ENCODE measurements around the gene BRINP3. TPM values are rescaled to one million over a fixed set of nuclear protein-coding genes. Genes with fewer than 3 reads are reported as not detected.

BRINP3 gene
- total RNA-seq, 1 donor = not detected

GRCh38 chr1:190196020-190196419, 281.6 kb downstream of the BRINP3 start:
- Histone ChIP-seq H3K27ac (ENCODE audit: low read depth, low read length) (no peak overlapping the region), H2AFZ (ENCODE audit: low read length) (no peak overlapping the region), H3K4me1 (ENCODE audit: insufficient read depth, low read length) (no peaks in the 10 kb centered on the region), H3K9me3 (ENCODE audit: low read depth, low read length) (peaks cover 2% of the 10 kb centered on the region), H4K20me1 (ENCODE audit: insufficient read depth, low read length) (no peaks in the 10 kb centered on the region), H3K79me2 (ENCODE audit: insufficient read depth, low read length) (no peaks in the 10 kb centered on the region), H3K4me3 (ENCODE audit: insufficient read depth, low read length) (no peak overlapping the region), H3K4me2 (ENCODE audit: insufficient read depth, low read length) (no peak overlapping the region), H3K27me3 (ENCODE audit: insufficient read depth, low read length) (no peaks in the 10 kb centered on the region), H3K36me3 (ENCODE audit: insufficient read depth, low read length) (no peaks in the 10 kb centered on the region)
- no peak for DNase-seq (ENCODE audit: insufficient read length, low spot score, missing footprints)
- TF ChIP-seq CTCF (IDR thresholded peaks at IDR 0.05; ENCODE audit: extremely low read depth, low read depth, low read length) = no peak

- Histone ChIP-seq H3K27me3 (ENCODE audit: insufficient read depth, low read length) (no peaks in the 10 kb centered on the region), H3K4me1 (ENCODE audit: insufficient read depth, low read length) (no peaks in the 10 kb centered on the region), H3K9me3 (ENCODE audit: low read depth, low read length) (peaks cover 2% of the 10 kb centered on the region), H3K4me3 (ENCODE audit: insufficient read depth, low read length) (no peak overlapping the region), H2AFZ (ENCODE audit: low read length) (no peak overlapping the region), H3K79me2 (ENCODE audit: insufficient read depth, low read length) (no peaks in the 10 kb centered on the region), H3K27ac (ENCODE audit: low read depth, low read length) (no peak overlapping the region), H3K36me3 (ENCODE audit: insufficient read depth, low read length) (no peaks in the 10 kb centered on the region), H3K4me2 (ENCODE audit: insufficient read depth, low read length) (no peak overlapping the region), H4K20me1 (ENCODE audit: insufficient read depth, low read length) (no peaks in the 10 kb centered on the region)
- TF ChIP-seq CTCF (IDR thresholded peaks at IDR 0.05; ENCODE audit: extremely low read depth, low read depth, low read length) = no peak
- no peak for DNase-seq (ENCODE audit: insufficient read length, low spot score, missing footprints)
These were observed 284.1 kb downstream of the BRINP3 start for GRCh38 chr1:190193508-190194115.

- no peaks in the 10 kb centered on the region for H4K20me1 ChIP-seq (ENCODE audit: insufficient read depth, low read length)
- no peaks in the 10 kb centered on the region for H3K36me3 ChIP-seq (ENCODE audit: insufficient read depth, low read length)
- no peak for TF ChIP-seq CTCF (IDR thresholded peaks at IDR 0.05; ENCODE audit: extremely low read depth, low read depth, low read length)
- H3K79me2 ChIP-seq (ENCODE audit: insufficient read depth, low read length) = no peaks in the 10 kb centered on the region
- H3K4me2 ChIP-seq (ENCODE audit: insufficient read depth, low read length) = no peak overlapping the region
- no peak overlapping the region for H3K4me3 ChIP-seq (ENCODE audit: insufficient read depth, low read length)
- no peaks in the 10 kb centered on the region for H3K4me1 ChIP-seq (ENCODE audit: insufficient read depth, low read length)
- H3K27ac ChIP-seq (ENCODE audit: low read depth, low read length) = no peak overlapping the region
- no peak overlapping the region for H2AFZ ChIP-seq (ENCODE audit: low read length)
- no peaks in the 10 kb centered on the region for H3K27me3 ChIP-seq (ENCODE audit: insufficient read depth, low read length)
- no peaks in the 10 kb centered on the region for H3K9me3 ChIP-seq (ENCODE audit: low read depth, low read length)
- no peak for DNase-seq (ENCODE audit: insufficient read length, low spot score, missing footprints)
These were observed 285.0 kb downstream of the BRINP3 start for GRCh38 chr1:190192627-190193026.

GRCh38 chr1:190183588-190183987, 294.1 kb downstream of the BRINP3 start:
- Histone ChIP-seq H2AFZ (ENCODE audit: low read length) (no peak overlapping the region), H4K20me1 (ENCODE audit: insufficient read depth, low read length) (no peaks in the 10 kb centered on the region), H3K27me3 (ENCODE audit: insufficient read depth, low read length) (no peaks in the 10 kb centered on the region), H3K27ac (ENCODE audit: low read depth, low read length) (no peak overlapping the region), H3K4me1 (ENCODE audit: insufficient read depth, low read length) (no peaks in the 10 kb centered on the region), H3K79me2 (ENCODE audit: insufficient read depth, low read length) (no peaks in the 10 kb centered on the region), H3K9me3 (ENCODE audit: low read depth, low read length) (no peaks in the 10 kb centered on the region), H3K4me2 (ENCODE audit: insufficient read depth, low read length) (no peak overlapping the region), H3K4me3 (ENCODE audit: insufficient read depth, low read length) (no peak overlapping the region), H3K36me3 (ENCODE audit: insufficient read depth, low read length) (no peaks in the 10 kb centered on the region)
- DNase-seq (ENCODE audit: insufficient read length, low spot score, missing footprints) = no peak
- TF ChIP-seq CTCF (IDR thresholded peaks at IDR 0.05; ENCODE audit: extremely low read depth, low read depth, low read length) = no peak
